ENCODE data around the gene FLRT1. TPM values are rescaled to one million over a fixed set of nuclear protein-coding genes. Genes with fewer than 3 reads are reported as not detected.

The FLRT1 gene
- total RNA-seq, 1 experiment from 2014 or later, result 0.31 TPM

DNA sequence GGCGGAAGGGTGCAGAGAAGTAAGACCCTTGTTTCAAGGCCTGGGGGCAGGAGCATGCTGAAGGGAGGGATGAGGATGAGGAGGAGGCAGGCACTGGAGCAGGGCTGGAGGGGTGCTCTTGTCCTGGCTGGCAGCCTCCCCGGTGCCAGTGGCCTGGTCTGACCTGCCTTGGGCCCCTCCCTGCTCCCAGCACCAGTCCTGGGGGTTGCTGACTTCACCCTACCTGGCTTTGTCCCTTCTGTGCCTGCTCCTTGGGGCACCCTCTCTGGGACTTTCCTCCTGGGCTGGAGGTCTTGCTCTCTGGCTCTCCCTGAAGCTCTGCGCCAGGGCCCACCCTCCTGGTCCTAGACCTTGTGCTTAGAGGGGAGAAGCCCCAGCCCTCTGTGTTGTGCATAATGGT lies 4.7 kb upstream of the FLRT1 start:
- H3K27me3 Mint-ChIP-seq (ENCODE audit: low read depth), result peaks cover 80% of the 10 kb centered on the region
- Histone ChIP-seq H3K27me3 (ENCODE audit: insufficient read depth, low read length) (peaks cover 23% of the 10 kb centered on the region; the same call in 1 of the 2 replicates), H3K23me2 (ENCODE audit: insufficient read length, low read depth, low read length, poor library complexity, severe bottlenecking) (no peaks in the 10 kb centered on the region)

More for the DNA sequence above, 4.7 kb upstream of the FLRT1 start:
- Histone ChIP-seq H3K9me3 (ENCODE audit: control insufficient read depth, low read depth, low read length) (no peaks in the 10 kb centered on the region), H2BK12ac (ENCODE audit: insufficient read length, low read depth, low read length) (no peak overlapping the region), H3K27ac (ENCODE audit: insufficient read length, low read depth, low read length) (no peak overlapping the region), H4K20me1 (ENCODE audit: control insufficient read depth, insufficient read depth, insufficient read length) (no peaks in the 10 kb centered on the region), H3K18ac (ENCODE audit: insufficient read length, low read depth, low read length) (no peak overlapping the region), H2BK15ac (ENCODE audit: low read depth, low read length) (no peak overlapping the region), H3K79me1 (ENCODE audit: insufficient read depth, low read depth, low read length, poor library complexity, severe bottlenecking) (no peaks in the 10 kb centered on the region), H3K14ac (ENCODE audit: insufficient read depth, low read length) (no peak overlapping the region; the same call in 1 of the 2 replicates), H3K9ac (ENCODE audit: extremely low read depth, insufficient read length, low read length) (no peak overlapping the region), H2BK120ac (ENCODE audit: low read depth, low read length, poor library complexity, severe bottlenecking) (no peak overlapping the region), H3K23ac (ENCODE audit: insufficient read length, low read depth, low read length) (no peak overlapping the region), H2AK5ac (ENCODE audit: insufficient read length, low read length) (no peak overlapping the region), H3T11ph (ENCODE audit: low read length) (no peak overlapping the region), H2BK20ac (ENCODE audit: low read depth, low read length, poor library complexity, severe bottlenecking) (no peak overlapping the region), H4K8ac (replicated peaks; ENCODE audit: insufficient read length, low read depth, low read length) (no peak overlapping the region), H4K91ac (ENCODE audit: insufficient read length, low read depth, low read length) (no peak overlapping the region), H4K5ac (ENCODE audit: insufficient read length, low read depth, low read length) (no peak overlapping the region), H3K4ac (ENCODE audit: low read depth, low read length) (no peak overlapping the region), H2AFZ (ENCODE audit: low read length) (no peak overlapping the region), H3K4me2 (ENCODE audit: insufficient read depth, insufficient read length, low read length) (no peak overlapping the region), H3K56ac (ENCODE audit: insufficient read length, low read depth, low read length) (no peak overlapping the region), H3K4me1 (ENCODE audit: insufficient read depth, low read length) (no peaks in the 10 kb centered on the region; the same call in 1 of the 2 replicates), H3K79me2 (ENCODE audit: insufficient read depth, low read length) (no peaks in the 10 kb centered on the region), H2BK5ac (ENCODE audit: insufficient read length, low read length) (no peak overlapping the region)
- Mint-ChIP-seq H3K4me3 (peak overlapping the region in 1 of 2 experiments; percentile 35; a peak in 1 of 5 replicates), H3K9me3 (no peaks in the 10 kb centered on the region), H3K27ac (no peak overlapping the region), H3K4me1 (peaks cover 35 to 45% of the 10 kb centered on the region in 2 experiments), H3K36me3 (ENCODE audit: insufficient read depth in 1 of 3, low read depth in 3 of 3) (peaks cover 0 to 2% (median 0%) of the 10 kb centered on the region in 3 experiments; a peak in 3 of 7 replicates)
- TF ChIP-seq, protein P1, sequence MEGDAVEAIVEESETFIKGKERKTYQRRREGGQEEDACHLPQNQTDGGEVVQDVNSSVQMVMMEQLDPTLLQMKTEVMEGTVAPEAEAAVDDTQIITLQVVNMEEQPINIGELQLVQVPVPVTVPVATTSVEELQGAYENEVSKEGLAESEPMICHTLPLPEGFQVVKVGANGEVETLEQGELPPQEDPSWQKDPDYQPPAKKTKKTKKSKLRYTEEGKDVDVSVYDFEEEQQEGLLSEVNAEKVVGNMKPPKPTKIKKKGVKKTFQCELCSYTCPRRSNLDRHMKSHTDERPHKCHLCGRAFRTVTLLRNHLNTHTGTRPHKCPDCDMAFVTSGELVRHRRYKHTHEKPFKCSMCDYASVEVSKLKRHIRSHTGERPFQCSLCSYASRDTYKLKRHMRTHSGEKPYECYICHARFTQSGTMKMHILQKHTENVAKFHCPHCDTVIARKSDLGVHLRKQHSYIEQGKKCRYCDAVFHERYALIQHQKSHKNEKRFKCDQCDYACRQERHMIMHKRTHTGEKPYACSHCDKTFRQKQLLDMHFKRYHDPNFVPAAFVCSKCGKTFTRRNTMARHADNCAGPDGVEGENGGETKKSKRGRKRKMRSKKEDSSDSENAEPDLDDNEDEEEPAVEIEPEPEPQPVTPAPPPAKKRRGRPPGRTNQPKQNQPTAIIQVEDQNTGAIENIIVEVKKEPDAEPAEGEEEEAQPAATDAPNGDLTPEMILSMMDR (conservative IDR thresholded peaks at IDR 0.05), result no peak
- DNase-seq, result no peak
- no CpG with 5 or more reads among the region's 3 CpGs for WGBS (ENCODE audit: extremely low coverage, insufficient read length, low lambda C conversion rate)

Data from H9 (cell line).